GM13977 (cell line): Measurements from ENCODE around the gene ZXDC.

Experiments used
- DNase-seq: peaks from one replicate; pipeline ENCODE4 v3.0.0; 2012; ENCODE audit warnings: low spot score
- CTCF ChIP-seq: IDR thresholded peaks from 2 replicates; pipeline ENCODE4 v1.5.1; 2012; ENCODE audit warnings: mild to moderate bottlenecking, control low read depth; ENCODE audit not compliant: insufficient read depth; ENCODE audit errors: extremely low read depth, missing control alignments
- in situ Hi-C: fragments of 300-500 bp; cut with MboI; formaldehyde crosslinking; loops from one replicate; pipeline ENCODE4 v1.12.0; 2022; ENCODE audit warnings: low sequenced_read_pairs, low pct_unique_long_range_greater_than_20kb, mixed read lengths, inconsistent platforms; ENCODE audit not compliant: unreplicated experiment

Gene ZXDC

GRCh38 chr3:126416943-126417342 is 58.7 kb downstream of the ZXDC start:
- no peak for TF ChIP-seq CTCF
- in situ Hi-C loops, result no loop called here
- DNase-seq, result no peak

GRCh38 chr3:126415661-126416591 is 59.8 kb downstream of the ZXDC start:
- in situ Hi-C loops, result no loop called here

GRCh38 chr3:126414961-126415660 is 60.6 kb downstream of the ZXDC start:
- DNase-seq, result no peak
- in situ Hi-C loops, result no loop called here
- TF ChIP-seq CTCF, result no peak

More at GRCh38 chr3:126415661-126416591, 59.8 kb downstream of the ZXDC start:
- DNase-seq, result no peak
- TF ChIP-seq CTCF, result no peak

GRCh38 chr3:126414406-126414805 is 61.3 kb downstream of the ZXDC start:
- in situ Hi-C loops, result no loop called here
- no peak for DNase-seq
- TF ChIP-seq CTCF, result no peak

- in situ Hi-C loops, result no loop called here
- DNase-seq, result no peak
- no peak for TF ChIP-seq CTCF
These were observed 62.0 kb downstream of the ZXDC start for GRCh38 chr3:126413693-126414080.

GRCh38 chr3:126412841-126413692 is 62.6 kb downstream of the ZXDC start:
- in situ Hi-C loops, result no loop called here
- no peak for TF ChIP-seq CTCF
- DNase-seq, result no peak
